Liver (tissue), 9 donors: ENCODE measurements around the gene SBK2. TPM values are rescaled to one million over a fixed set of nuclear protein-coding genes. Genes with fewer than 3 reads are reported as not detected.

Source experiments
- DNase-seq: peaks from one replicate; pipeline ENCODE4 v3.0.0-alpha.2; 2017; ENCODE audit warnings: low spot score
- H3K27ac ChIP-seq, 2 donors: one replicate each; pipeline ENCODE4 v1.7.0; 2013; ENCODE audit warnings: inconsistent platforms in 2 of 2, low read length in 2 of 2, control low read depth in 1 of 2, low read depth in 1 of 2, mild to moderate bottlenecking in 1 of 2
- H3K27me3 ChIP-seq, 4 donors: one replicate each; pipeline versions ENCODE4 v1.6.1 to v1.7.0; 2013; ENCODE audit warnings: low read length in 3 of 4, inconsistent platforms in 1 of 4, mild to moderate bottlenecking in 1 of 4, moderate library complexity in 1 of 4; ENCODE audit not compliant: control insufficient read depth in 4 of 4, insufficient read depth in 4 of 4
- H3K36me3 ChIP-seq, 4 donors: one replicate each; pipeline versions ENCODE4 v1.6.1 to v1.7.0; 2013; ENCODE audit warnings: low read length in 3 of 4, mild to moderate bottlenecking in 3 of 4, low read depth in 1 of 4, moderate library complexity in 1 of 4; ENCODE audit not compliant: control insufficient read depth in 4 of 4, insufficient read depth in 3 of 4
- H3K4me1 ChIP-seq, 4 donors: one replicate each; pipeline versions ENCODE4 v1.6.1 to v1.7.0; 2013; ENCODE audit warnings: low read length in 3 of 4, mild to moderate bottlenecking in 3 of 4, moderate library complexity in 1 of 4; ENCODE audit not compliant: control insufficient read depth in 4 of 4, insufficient read depth in 4 of 4
- H3K4me3 ChIP-seq, 3 donors: one replicate each; pipeline versions ENCODE4 v1.6.1 to v1.7.0; 2013; ENCODE audit warnings: low read length in 3 of 3, control low read depth in 1 of 3, low read depth in 1 of 3, mild to moderate bottlenecking in 1 of 3
- H3K9ac ChIP-seq, 2 donors: one replicate each; pipeline ENCODE4 v1.7.0; 2013; ENCODE audit warnings: low read length in 2 of 2, mild to moderate bottlenecking in 2 of 2, moderate library complexity in 2 of 2, control low read depth in 1 of 2, low read depth in 1 of 2
- H3K9me3 ChIP-seq, 4 donors: one replicate each; pipeline versions ENCODE4 v1.6.1 to v1.7.0; 2013; ENCODE audit warnings: low read length in 3 of 4; ENCODE audit not compliant: control insufficient read depth in 4 of 4
- CTCF ChIP-seq: fragments of 150-350 bp; IDR thresholded peaks from 2 replicates; pipeline ENCODE4 v1.5.1; 2017; ENCODE audit warnings: improper control_type of control experiment, low read depth, low read length; ENCODE audit not compliant: missing input control
- EGR1 ChIP-seq, 2 donors: IDR thresholded peaks; 2 replicates each; pipeline ENCODE4 v1.6.1; 2016 to 2018; ENCODE audit warnings: antibody characterized with exemption in 2 of 2, low read depth in 2 of 2
- FOXA1 ChIP-seq: IDR thresholded peaks from 2 replicates; pipeline ENCODE4 v1.6.1; 2016; ENCODE audit warnings: antibody characterized with exemption
- FOXA2 ChIP-seq: IDR thresholded peaks from 2 replicates; pipeline ENCODE4 v1.6.1; 2016; ENCODE audit warnings: antibody characterized with exemption
- GABPA ChIP-seq, 2 donors: IDR thresholded peaks in 1 of 2; conservative IDR thresholded peaks in 1 of 2; 2 replicates each; pipeline ENCODE4 v1.6.1; 2016; ENCODE audit warnings: antibody characterized with exemption in 2 of 2, mild to moderate bottlenecking in 1 of 2, moderate library complexity in 1 of 2
- HNF4A ChIP-seq, 2 donors: conservative IDR thresholded peaks; 2 replicates each; pipeline ENCODE4 v1.6.1; 2016; ENCODE audit warnings: antibody characterized with exemption in 2 of 2, mild to moderate bottlenecking in 2 of 2
- HNF4G ChIP-seq: IDR thresholded peaks from 2 replicates; pipeline ENCODE4 v1.6.1; 2016; ENCODE audit warnings: antibody characterized with exemption
- JUND ChIP-seq, 2 donors: IDR thresholded peaks; 2 replicates each; pipeline ENCODE4 v1.6.1; 2016; ENCODE audit warnings: antibody characterized with exemption in 2 of 2
- NR2F2 ChIP-seq: IDR thresholded peaks from 2 replicates; pipeline ENCODE4 v1.6.1; 2016; ENCODE audit warnings: antibody characterized with exemption
- RAD21 ChIP-seq, 2 donors: IDR thresholded peaks; 2 replicates each; pipeline ENCODE4 v1.6.1; 2016; ENCODE audit warnings: antibody characterized with exemption in 2 of 2, mild to moderate bottlenecking in 2 of 2
- RXRA ChIP-seq, 2 donors: IDR thresholded peaks; 2 replicates each; pipeline ENCODE4 v1.6.1; 2017 to 2018; ENCODE audit warnings: antibody characterized with exemption in 2 of 2, mild to moderate bottlenecking in 1 of 2
- SP1 ChIP-seq: IDR thresholded peaks from 2 replicates; pipeline ENCODE4 v1.6.1; 2018; ENCODE audit warnings: antibody characterized with exemption, mild to moderate bottlenecking
- TAF1 ChIP-seq: conservative IDR thresholded peaks from 2 replicates; pipeline ENCODE4 v1.6.1; 2016; ENCODE audit warnings: antibody characterized with exemption, mild to moderate bottlenecking
- YY1 ChIP-seq: IDR thresholded peaks from 2 replicates; pipeline ENCODE4 v1.6.1; 2016; ENCODE audit warnings: antibody characterized with exemption, mild to moderate bottlenecking
- WGBS: extraction: QIAGEN DNeasy Blood & Tissue Kit; methylation state at CpG from one replicate; pipeline ENCODE4 v1.1.7; 2013; 5-methylcytosine and 5-hydroxymethylcytosine counted together
- polyA plus RNA-seq, 2 donors: library from polyadenylated mRNA; stranded (reverse) in 1 of 2; unstranded in 1 of 2; fragments of 200-250 nt in 1 of 2; fragments of >200 nt in 1 of 2; fragmentation: Nextera tagmentation in 1 of 2; extraction: Ambion mirVana in 1 of 2; gene quantifications; one replicate each; pipeline versions ENCODE4 v1.2.1 to v1.2.3, GENCODE V29; 2013 to 2015
- total RNA-seq, 2 donors: library from RNA; depleted of rRNA; stranded (reverse); fragments of >200 nt; gene quantifications; one replicate each; pipeline ENCODE4 v1.2.3, GENCODE V29; 2014
- TF ChIP-seq, protein P1 (sequence below): IDR thresholded peaks from 2 replicates; pipeline ENCODE4 v1.6.1; 2016; ENCODE audit warnings: antibody characterized with exemption
- TF ChIP-seq, protein P2 (sequence below): IDR thresholded peaks from 2 replicates; pipeline ENCODE4 v1.6.1; 2016; ENCODE audit warnings: antibody characterized with exemption, mild to moderate bottlenecking
- TF ChIP-seq, protein P3 (sequence below): IDR thresholded peaks from 2 replicates; pipeline ENCODE4 v1.6.1; 2016; ENCODE audit warnings: antibody characterized with exemption
- TF ChIP-seq, protein P4 (sequence below): IDR thresholded peaks from 2 replicates; pipeline ENCODE4 v1.6.1; 2016; ENCODE audit warnings: antibody characterized with exemption
- donor health status: healthy.
- donor health status: healthy.
- donor health status: healthy.
- donor health status: healthy.
- donor health status: healthy.

The SBK2 gene
- total and polyA plus RNA-seq, 4 donors, result not detected

DNA sequence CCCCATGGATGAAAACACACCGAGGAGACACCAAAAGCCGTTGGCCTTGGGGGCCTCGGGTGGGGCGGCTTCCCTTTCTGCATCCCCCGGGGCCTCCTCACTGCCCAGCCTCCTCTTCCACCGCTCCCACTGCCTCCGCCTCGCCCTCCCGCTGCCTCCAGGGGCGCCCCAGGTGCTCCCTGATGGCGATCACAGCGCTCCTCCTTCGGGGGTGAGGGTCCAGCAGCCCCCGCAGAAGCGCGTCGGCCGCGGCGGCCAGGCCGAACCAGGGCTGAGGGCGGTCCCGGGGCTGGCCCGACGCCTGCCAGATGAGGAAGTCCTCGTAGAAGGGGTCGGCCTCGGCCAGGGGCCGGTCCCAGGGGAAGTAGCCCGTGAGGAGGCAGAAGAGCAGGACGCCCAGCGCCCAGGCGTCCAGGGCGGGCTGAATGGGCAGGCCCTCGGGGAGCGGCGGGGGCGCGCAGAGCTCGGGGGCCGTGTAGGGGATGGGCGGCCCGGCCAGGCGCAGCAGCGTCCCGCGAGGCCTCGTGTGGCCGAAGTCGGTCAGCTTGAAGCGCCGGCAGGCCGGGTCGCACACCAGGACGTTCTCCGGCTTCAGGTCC is 7.2 kb downstream of the SBK2 start:
- WGBS, result 88% methylated on average over 56 of the region's 56 CpGs
- H3K36me3 ChIP-seq, result no peaks in the 10 kb centered on the region
- no peak for DNase-seq

More for the DNA sequence above, 7.2 kb downstream of the SBK2 start:
- TF ChIP-seq HNF4A (conservative IDR thresholded peaks at IDR 0.05) (no peak), RXRA (IDR thresholded peaks at IDR 0.05) (no peak), GABPA (IDR thresholded peaks at IDR 0.05 in 1 of 2, conservative IDR thresholded peaks at IDR 0.05 in 1 of 2) (no peak), NR2F2 (no peak), JUND (IDR thresholded peaks at IDR 0.05) (no peak), CTCF (no peak), TAF1 (no peak), HNF4G (no peak), SP1 (no peak), FOXA1 (no peak), EGR1 (IDR thresholded peaks at IDR 0.05; ENCODE audit: low read depth in 2 of 2) (no peak), FOXA2 (no peak), RAD21 (IDR thresholded peaks at IDR 0.05) (no peak), YY1 (no peak)
- TF ChIP-seq, protein P1, sequence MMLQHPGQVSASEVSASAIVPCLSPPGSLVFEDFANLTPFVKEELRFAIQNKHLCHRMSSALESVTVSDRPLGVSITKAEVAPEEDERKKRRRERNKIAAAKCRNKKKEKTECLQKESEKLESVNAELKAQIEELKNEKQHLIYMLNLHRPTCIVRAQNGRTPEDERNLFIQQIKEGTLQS, result no peak
- TF ChIP-seq, protein P2, sequence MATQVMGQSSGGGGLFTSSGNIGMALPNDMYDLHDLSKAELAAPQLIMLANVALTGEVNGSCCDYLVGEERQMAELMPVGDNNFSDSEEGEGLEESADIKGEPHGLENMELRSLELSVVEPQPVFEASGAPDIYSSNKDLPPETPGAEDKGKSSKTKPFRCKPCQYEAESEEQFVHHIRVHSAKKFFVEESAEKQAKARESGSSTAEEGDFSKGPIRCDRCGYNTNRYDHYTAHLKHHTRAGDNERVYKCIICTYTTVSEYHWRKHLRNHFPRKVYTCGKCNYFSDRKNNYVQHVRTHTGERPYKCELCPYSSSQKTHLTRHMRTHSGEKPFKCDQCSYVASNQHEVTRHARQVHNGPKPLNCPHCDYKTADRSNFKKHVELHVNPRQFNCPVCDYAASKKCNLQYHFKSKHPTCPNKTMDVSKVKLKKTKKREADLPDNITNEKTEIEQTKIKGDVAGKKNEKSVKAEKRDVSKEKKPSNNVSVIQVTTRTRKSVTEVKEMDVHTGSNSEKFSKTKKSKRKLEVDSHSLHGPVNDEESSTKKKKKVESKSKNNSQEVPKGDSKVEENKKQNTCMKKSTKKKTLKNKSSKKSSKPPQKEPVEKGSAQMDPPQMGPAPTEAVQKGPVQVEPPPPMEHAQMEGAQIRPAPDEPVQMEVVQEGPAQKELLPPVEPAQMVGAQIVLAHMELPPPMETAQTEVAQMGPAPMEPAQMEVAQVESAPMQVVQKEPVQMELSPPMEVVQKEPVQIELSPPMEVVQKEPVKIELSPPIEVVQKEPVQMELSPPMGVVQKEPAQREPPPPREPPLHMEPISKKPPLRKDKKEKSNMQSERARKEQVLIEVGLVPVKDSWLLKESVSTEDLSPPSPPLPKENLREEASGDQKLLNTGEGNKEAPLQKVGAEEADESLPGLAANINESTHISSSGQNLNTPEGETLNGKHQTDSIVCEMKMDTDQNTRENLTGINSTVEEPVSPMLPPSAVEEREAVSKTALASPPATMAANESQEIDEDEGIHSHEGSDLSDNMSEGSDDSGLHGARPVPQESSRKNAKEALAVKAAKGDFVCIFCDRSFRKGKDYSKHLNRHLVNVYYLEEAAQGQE, result no peak
- TF ChIP-seq, protein P3, sequence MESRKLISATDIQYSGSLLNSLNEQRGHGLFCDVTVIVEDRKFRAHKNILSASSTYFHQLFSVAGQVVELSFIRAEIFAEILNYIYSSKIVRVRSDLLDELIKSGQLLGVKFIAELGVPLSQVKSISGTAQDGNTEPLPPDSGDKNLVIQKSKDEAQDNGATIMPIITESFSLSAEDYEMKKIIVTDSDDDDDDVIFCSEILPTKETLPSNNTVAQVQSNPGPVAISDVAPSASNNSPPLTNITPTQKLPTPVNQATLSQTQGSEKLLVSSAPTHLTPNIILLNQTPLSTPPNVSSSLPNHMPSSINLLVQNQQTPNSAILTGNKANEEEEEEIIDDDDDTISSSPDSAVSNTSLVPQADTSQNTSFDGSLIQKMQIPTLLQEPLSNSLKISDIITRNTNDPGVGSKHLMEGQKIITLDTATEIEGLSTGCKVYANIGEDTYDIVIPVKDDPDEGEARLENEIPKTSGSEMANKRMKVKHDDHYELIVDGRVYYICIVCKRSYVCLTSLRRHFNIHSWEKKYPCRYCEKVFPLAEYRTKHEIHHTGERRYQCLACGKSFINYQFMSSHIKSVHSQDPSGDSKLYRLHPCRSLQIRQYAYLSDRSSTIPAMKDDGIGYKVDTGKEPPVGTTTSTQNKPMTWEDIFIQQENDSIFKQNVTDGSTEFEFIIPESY, result no peak
- TF ChIP-seq, protein P4, sequence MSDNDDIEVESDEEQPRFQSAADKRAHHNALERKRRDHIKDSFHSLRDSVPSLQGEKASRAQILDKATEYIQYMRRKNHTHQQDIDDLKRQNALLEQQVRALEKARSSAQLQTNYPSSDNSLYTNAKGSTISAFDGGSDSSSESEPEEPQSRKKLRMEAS, result no peak
- Histone ChIP-seq H3K9me3 (no peaks in the 10 kb centered on the region), H3K9ac (no peak overlapping the region), H3K4me1 (peaks cover 0 to 10% (median 5%) of the 10 kb centered on the region in 4 donors), H3K27me3 (no peaks in the 10 kb centered on the region), H3K4me3 (no peak overlapping the region), H3K27ac (no peak overlapping the region)
